NOMO-1 (cell line): ENCODE results near the gene LRRC10B.
"Not testable (repeated sequence)": the region's sequence is repeated elsewhere in the genome, so short reads cannot be mapped to it uniquely, and the experiment has no call there.

Source experiments
- DNase-seq, 2 experiments: peaks; one replicate each; lab custom pipeline; 2025; ENCODE audit not compliant: unreplicated experiment in 2 of 2; lab: John Stamatoyannopoulos, UW

The LRRC10B gene

DNA sequence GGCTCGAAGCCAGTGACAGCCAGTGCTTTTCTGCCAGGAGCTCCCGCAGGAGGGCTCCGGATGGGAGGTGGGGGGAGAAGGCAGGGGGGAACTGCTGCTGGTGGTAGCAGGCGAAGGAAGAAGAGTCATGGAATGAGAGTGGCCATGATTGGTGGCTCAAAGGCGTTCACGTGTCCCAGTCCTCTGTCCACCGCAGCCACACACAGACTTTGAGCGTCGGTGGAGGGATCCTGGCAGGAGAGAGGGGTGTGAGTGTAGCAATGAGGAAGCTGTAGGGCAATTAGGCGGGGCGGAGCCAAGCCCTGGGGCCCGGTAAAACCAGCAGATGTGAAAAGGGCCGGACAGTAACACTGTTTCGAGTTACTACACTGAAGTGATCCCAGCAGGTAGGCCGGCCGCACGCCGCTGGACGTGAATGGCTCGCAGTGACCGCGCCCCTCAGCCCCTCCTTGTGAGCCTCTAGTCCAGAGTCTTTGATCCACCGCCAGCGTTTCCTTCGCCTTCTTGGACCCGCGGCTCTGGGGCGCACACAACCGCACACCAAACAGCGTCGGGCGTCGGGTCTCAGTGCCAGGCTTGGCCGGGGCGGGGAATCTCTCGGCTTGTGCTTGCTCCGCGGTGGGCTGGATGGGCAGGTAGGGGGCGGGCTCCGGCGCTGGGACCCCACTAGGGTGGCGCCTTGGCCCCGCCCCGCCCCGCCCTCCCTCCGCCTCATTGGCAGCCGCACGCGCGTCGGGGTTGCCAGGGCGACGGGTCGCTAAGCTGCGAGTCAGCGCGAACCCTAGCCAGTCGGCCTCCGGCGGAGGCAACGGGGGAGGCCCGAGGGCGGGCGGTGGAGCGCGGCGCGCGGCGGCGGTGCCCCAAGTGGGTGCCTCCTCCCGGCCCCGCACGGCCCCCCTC, at the start of gene LRRC10B:
Gene LRRC10B (plus strand): TSS at position 788 of the 900 bp plus-strand sequence. CDS start 250 bp downstream, outside the sequence.
- peak; percentile 83 to 86 for DNase-seq

DNA sequence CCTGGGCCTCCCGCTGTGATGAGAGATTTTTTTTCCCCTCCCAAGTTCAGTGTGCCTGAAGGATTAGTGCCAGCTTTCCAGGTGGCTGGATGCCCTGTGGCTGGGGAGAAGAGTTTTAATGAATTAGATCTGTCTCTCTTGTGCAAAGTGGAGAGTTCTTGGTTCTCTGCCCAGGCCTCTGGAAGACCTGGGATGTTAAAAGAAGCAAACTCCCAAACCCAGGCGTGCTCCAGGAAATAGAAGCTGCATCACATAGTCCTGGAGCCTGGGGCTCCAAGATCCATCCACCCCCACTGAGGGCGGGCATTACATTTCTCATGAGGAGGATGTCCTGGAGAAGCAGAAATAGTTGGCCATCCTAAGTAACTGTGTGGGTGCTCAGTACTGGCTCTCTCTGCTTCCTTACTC, 48.1 kb upstream of the LRRC10B start:
- DNase-seq: no peak

DNA sequence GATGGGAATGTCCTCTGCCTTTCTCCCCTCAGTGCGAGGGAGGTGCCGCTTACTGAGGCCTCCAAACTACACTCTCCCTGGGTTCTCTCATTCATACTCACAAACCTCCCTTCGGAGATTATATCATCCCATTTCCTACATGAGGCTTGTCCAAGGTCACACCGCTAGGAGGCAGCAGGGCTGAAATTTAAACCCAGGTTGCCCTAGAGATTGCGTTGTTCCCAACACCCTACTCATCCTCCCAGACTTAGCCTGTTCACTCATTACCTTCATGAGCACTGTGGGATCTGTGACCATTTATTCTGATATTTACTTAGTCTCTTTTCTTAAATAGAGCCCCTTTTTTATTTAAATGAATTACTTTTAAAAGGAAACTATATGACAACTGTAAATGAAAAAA, 47.6 kb upstream of the LRRC10B start:
- DNase-seq: no peak

DNA sequence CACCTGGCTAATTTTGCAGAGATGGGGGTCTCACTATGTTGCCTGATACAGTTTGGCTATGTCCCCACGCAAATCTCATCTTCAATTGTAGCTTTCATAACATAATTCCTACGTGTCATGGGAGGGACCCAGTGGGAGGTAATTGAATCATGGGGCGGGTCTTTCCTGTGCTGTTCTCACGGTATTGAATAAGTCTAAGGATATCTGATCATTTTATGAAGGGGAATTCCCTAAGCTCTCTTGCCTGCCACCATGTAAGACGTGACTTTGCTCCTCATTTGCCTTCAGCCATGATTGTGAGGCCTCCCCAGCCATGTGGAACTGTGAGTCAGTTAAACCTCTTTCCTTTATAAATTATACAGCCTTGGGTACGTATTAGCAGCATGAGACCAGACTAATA, 40.9 kb upstream of the LRRC10B start:
- DNase-seq: not testable (repeated sequence)

DNA sequence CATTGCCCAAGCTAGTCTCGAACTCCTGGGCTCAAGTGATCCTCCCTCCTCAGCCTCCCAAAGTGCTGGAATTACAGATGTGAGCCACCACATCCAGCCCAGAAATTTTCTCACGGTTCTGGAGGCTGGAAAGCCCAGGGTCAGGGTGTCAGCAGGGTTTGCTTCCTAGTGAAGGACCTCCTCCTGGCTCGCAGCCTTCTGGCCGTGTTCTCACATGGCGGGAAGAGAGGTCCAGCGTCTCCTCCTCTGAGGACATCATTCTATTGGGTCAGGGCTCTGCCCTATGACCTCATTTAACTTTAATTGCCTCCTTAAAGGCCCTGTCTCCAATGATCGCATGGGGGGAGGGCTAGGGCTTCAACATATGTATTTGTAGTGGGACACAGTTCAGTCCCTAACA, 40.5 kb upstream of the LRRC10B start:
- no peak for DNase-seq

DNA sequence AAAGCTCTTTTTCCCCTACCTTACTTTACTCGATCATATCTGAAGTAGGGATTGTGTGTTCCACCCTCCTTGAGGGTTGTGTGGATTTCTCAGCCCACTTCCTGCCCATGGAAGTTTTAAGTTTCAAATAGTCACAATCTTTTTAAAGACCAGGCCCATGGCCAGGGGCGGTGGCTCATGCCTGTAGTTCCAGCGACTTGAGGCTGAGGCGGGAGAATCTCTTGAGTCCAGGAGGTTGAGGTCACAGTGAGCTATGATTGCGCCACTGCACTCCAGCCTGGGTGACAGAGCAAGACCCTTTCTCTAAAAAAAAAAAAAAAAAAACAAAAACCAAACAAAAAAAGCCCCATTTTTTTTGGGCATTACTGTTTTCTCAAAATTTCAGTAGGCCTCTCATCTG, 36.3 kb upstream of the LRRC10B start:
- DNase-seq: no peak

DNA sequence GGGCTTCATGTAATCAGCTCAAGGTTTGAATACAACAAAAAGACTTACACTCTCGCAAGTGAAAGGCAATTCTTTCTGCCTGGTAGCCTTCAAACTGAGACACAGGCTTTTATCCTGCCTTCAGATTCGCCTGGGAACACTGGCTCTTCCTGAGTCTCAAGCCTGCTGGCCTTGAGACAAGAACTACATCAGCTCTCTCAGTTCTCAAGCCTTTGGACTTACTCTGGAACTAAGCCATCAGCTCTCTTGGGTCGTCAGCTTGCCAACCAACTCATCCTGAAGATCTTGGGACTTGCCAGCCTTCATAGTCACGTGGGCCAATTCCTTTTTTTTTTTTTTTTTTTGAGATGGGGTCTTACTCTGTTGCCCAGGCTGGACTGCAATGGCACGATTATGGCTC, 35.7 kb upstream of the LRRC10B start:
- no peak for DNase-seq

DNA sequence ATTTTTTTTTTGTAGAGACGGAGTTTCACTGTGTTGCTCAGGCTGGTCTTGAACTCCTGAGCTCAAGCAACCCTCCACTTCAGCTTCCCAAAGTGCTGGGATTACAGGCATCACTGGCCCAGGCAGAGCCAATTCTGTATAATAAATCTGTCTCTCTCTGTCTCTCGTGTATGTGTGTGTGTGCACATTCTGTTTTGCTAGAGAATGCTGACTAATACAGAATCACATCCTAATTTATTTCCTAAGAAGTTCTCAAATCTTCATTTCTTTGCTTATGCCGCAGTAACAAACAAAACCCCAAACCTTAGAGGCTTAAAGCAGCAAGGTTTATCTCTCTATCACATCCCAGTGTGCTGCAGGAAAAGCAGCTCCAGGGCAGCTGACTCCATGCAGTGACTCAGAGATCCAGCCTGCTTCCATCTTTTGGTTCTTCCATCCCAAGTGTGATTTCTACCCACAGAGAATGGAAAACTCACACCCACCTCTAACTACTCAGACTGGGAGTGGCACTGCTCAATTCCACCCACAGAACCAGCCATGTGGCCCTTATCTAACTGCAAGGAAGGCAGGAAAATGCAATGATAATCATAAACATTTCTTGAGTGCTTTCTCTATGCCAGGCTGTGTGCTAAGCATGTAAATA, 35.1 kb upstream of the LRRC10B start:
- no peak for DNase-seq

DNA sequence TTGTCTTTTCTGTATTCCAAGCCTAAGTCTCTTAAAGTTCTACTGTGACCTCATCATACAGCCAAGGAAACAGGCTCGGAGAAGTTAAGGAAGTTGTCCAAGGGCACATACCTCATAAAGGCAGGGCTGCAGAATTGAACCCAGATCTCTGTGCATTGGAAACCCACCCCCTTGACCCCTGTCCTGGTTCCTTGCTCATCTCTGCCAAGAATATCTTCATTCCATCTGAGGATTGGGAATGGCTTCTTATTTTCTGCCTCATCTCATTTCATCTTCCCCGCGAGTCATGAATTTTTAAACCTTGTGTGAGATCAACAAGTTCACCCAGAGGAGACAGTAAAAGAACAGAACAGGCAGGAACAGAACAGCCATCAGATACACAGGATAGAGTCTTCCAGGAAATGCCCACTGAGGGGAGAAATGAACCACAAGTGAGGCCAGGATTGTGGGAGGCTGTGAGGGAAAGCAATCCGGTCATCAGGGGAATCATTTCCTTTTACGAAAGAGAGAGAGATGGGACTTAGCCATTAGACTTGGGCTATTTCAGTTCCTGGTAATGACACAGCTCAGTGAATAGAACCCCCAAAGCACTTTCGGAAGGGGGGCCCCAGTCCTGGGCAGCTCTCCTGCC, 34.4 kb upstream of the LRRC10B start:
- no peak for DNase-seq

DNA sequence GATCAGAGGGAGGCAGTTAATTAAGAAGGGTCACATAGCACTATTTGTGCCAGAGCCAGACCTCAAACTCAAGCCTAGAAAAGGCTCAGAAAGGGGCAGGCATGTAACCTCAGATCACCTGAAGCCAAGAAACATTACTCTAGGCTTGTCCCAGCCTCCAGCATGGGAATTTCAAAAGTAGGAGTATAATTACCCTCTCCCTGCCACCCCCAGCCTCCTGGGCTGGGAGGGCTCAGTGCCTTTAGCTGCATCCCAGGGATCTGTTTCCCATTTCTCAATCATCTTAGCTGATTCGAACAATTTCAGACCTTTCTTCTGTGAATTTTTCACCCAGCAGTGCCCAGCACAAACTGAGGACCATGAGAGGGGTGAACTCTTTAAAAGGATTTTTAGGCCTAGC, 33.1 kb upstream of the LRRC10B start:
- DNase-seq: no peak

DNA sequence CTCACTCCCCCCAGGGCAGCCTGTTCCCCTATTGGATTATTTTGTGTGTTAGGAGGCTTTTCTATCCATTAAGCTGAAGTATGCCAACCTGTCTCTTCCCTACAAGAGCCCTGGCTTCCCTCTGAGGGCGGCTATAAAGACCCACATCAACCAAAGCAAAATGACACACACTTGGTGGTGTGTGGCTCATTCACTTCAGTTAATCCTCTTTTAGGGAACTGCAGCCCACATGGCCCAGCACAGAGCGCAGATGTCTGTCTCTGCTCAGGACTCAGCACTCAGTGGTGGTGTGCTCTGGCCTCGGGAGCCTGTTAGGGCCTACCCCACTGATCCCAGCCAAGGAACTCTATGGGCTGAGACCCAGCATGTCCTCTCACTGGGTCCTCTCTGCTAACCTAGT, 32.2 kb upstream of the LRRC10B start:
- DNase-seq: no peak

DNA sequence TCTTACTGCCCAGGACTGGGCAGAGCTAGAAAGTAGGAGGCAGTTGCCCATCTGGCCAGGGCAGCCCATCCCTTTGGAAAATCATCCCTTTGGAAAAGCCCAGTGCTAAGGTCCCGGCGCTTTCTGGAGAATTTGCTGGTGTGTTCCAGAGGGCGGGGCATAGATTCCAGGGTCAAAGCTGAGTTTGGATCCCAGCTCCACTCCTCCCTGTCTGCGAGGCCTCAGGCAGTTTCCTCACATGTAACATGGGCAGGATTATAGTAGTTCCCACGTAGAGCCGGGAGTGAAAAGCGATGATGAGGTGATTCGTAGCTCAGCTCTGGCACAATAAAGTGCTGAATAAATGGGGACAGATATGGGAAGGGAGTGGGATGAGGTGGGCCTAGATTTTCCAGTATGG, 31.4 kb upstream of the LRRC10B start:
- DNase-seq: no peak

DNA sequence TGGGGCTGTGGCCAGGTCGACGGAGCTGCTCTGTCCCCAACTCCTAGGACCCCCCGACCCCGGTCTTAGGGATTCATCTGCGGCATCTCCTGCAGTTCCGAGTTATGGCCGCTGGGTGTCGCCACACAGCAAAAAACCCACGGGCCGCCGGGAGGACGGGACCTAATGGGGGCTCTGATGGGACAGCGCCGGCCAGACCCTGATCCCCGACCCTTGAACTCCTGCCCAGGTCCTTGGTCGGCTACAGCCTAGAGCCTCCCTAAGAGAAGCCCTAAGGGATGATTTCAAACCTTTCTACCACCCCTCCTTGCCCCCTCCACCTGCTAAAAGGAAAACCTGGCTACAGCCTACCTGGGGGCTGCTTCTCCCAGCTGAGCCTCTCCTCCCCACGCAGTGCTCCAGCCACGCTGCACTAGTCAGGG, 30.8 kb upstream of the LRRC10B start:
- peak in 1 of 2 experiments; percentile 28 for DNase-seq

DNA sequence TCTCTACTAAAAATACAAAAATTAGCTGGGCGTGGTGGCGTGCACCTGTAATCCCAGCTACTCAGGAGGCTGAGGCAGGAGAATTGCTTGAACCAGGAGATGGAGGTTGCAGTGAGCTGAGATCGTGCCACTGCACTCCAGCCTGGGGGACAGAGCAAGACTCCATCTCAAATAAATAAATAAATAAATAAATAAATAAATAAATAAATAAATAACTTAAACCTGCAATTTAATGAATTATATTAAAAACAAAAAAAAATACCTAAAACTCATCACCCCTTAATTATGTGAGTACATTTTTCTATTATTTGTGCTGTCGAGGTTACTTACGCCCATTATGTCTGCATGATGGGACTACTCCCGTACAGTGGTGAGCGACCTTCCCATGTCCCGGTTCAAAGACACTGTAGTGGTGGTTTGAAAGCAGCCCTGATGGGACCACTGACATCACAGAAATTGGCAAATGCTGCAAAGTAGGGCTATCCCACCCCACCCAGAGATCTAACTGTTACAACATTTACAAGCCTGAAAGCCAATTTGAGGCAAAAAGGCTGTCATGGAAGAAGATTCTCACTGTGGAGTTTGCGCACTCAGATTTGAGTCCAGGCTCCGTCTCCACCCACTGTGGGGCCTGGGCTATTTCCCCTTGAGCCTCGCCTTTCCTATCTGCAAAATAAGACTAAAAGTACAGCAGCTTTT, 29.0 kb upstream of the LRRC10B start:
- DNase-seq: not testable (repeated sequence)

DNA sequence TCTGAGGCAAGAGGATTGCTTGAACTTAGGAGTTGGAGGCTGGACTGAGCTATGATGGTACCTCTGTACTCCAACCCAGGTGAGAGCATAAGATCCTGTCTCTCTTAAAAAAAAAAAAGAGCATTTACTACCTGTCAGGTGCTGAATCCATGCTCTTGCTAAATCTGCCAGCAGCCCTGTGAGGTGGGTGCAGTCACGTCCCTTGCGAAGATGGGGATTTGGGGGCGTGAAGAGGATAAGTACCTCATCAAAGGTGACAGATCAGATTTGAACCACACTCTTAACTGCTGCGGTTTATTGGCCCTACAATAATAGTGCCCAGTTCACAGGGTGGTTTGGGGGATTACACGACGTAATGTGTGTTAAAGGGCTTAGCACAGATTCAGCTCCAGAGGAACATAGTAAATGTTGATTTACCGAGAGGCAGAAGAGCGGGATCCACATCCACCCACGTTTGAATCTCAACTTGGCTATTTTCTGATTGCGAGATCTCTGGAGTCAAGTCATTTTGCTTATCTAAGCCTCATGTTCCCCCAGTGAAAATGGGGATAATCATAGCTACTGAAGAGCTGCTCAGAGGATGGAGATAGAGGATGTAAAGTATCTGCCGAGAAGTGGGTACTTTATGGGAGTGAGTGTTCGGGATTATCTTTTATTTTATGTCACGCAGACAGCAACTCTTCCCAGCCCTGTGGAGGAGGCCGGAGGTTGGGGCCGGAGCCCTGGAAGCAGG, 28.1 kb upstream of the LRRC10B start:
- no peak for DNase-seq

DNA sequence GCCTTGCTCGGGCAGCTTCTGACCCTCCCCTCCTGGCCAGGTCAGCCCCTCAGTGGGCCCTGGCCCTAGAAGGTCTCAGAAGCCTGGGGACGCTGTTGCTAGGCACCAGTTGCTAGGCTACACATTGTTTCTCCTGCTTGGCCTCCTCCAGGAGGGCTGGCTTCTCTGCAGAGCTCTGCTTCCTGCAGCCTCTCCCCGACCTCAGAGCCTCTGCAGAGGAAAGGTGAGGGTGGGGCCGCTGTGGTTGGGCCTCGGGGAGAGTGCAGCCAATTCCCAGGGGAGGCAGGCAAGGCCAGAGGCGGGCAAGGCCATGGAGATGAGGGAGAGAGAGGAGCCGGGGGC, 27.6 kb upstream of the LRRC10B start:
- no peak for DNase-seq

DNA sequence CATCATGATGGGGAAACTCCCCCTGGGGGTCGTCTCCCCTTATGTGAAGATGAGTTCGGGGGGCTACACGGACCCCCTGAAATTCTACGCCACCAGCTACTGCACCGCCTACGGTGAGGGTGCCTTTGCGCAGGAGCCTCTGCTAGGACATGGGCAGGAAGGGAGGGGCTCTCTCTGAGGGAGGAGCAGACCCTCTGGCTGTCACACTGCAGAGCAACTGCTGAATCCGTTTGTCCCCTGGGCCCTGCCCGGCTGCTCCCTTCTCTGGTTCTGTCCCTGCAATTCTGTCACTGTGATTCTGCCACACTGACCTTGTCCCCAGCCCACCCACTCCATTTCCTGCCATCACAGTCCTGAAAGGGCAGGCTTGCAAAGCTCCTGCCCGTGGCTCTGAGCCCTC, 26.7 kb upstream of the LRRC10B start:
- no peak for DNase-seq

DNA sequence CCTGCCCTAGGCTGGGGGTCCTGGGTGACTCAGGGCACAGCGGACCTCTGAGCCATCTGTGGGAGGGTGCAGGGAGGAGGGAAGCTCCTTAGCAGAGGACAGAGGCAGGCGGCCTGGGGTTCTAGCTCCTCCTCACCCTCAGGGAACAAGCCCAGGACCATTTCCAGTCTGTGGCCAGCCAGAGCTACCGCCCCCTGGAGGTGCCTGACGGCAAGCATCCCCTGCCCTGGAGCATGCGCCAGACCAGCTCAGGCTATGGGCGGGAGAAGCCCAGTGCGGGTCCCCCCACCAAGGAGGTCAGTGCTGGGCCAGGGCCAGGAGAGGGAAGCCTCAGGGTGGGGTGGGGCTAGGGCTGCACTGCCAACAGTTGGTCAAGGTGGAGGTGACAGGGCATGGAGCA, 26.0 kb upstream of the LRRC10B start:
- DNase-seq: peak in 1 of 2 experiments; percentile 20

DNA sequence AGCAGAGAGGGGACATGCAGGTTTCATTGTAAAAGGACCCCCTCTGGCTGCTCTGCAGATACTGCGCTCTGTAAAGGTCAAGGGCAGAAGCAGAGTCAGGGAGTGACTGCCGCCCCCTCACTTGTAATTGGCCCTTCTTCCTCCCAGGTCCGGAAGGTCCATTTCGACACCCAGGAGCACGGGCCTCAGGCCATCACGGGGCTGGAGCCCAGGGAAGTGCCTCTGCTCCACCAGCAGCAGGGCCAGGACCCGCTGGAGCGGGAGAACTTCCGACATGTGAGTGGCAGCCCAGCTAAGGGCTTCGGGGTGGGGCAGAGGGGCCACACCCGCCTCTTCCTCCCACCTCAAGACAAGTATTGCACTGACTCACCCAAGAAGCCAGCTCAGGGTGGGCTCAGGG, 24.0 kb upstream of the LRRC10B start:
- no peak for DNase-seq

DNA sequence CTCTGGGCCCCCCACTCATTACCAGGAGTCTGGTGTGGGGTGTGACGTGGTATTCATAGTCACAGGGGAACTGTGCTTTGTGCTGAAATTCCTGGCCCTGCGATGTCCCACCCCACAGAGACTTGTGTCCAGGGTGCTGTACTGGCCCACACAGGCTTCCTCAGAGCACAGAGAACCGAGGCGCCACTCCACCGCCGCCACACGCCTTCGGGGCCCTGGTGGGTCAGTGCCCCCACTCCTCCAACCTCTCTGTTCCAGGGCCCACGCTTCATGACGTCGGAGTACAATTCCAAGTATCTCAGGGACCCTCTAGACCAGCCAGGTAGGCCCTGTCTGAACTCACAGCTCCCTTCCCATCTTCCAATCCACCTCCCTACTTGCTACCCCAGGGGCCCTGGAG, 23.5 kb upstream of the LRRC10B start:
- no peak for DNase-seq
